Mesodermal cell (in vitro differentiated cells): ENCODE measurements around the gene PTX3.

Experiments
- H3K27ac ChIP-seq: 2 replicates; pipeline ENCODE4 v1.7.0; 2013; ENCODE audit warnings: mild to moderate bottlenecking, low read depth, low read length, moderate library complexity; ENCODE audit not compliant: severe bottlenecking
- H3K36me3 ChIP-seq: 2 replicates; pipeline ENCODE4 v1.7.1; 2013; ENCODE audit warnings: mild to moderate bottlenecking, low read length, moderate library complexity; ENCODE audit not compliant: control insufficient read depth, insufficient read depth
- H3K4me1 ChIP-seq: one replicate; pipeline ENCODE4 v1.7.1; 2013; ENCODE audit warnings: mild to moderate bottlenecking, low read length; ENCODE audit not compliant: insufficient read depth, control insufficient read depth, poor library complexity, severe bottlenecking
- H3K4me3 ChIP-seq: 2 replicates; pipeline ENCODE4 v1.7.0; 2013; ENCODE audit warnings: low read length, control low read depth, mild to moderate bottlenecking; ENCODE audit not compliant: insufficient read depth, poor library complexity, severe bottlenecking; ENCODE audit errors: extremely low read depth
- H3K9me3 ChIP-seq: 2 replicates; pipeline ENCODE4 v1.7.1; 2013; ENCODE audit warnings: mild to moderate bottlenecking, low read length, moderate library complexity; ENCODE audit not compliant: control insufficient read depth
- WGBS, 2 experiments: methylation state at CpG; one replicate each; pipeline ENCODE4 v1.1.5; 2013; ENCODE audit warnings: missing lambda C conversion rate in 2 of 2; ENCODE audit not compliant: insufficient coverage in 2 of 2; 5-methylcytosine and 5-hydroxymethylcytosine counted together

Gene PTX3

DNA sequence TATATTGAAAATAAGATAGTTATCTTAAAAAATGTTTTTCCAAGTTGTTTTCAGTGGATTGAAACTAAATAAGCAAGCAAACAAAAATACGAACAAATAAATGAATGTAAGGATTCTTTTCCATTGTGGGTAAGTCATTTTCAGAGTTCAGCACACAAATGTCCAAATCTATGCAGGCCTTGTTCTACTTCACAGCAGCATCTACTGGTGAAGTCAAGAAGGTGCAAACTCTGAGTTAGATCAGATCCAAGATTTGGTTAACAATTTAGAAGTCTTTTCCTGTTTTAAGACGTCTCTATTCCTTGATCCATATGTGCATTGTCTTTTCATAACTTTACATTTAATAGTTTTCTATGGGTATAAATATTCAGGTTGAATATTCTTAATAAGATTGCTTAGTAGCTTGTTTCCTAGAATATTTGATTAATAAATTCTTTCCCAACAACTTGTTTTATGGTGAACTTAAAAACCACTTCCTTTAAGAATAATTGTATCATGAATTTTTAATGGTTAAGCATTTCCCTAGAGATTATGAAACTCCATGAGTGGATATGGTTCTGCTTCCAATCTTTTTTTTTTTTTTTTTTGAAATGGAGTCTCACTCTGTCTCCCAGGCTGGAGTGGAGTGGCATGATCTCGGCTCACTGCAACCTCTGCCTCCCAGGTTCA is 10.5 kb downstream of the PTX3 start:
- Histone ChIP-seq H3K36me3 (no peaks in the 10 kb centered on the region), H3K27ac (no peak overlapping the region), H3K9me3 (no peaks in the 10 kb centered on the region), H3K4me3 (no peak overlapping the region), H3K4me1 (no peaks in the 10 kb centered on the region)
- WGBS, 2 experiments, result no CpG with 5 or more reads among the region's 3 CpGs

DNA sequence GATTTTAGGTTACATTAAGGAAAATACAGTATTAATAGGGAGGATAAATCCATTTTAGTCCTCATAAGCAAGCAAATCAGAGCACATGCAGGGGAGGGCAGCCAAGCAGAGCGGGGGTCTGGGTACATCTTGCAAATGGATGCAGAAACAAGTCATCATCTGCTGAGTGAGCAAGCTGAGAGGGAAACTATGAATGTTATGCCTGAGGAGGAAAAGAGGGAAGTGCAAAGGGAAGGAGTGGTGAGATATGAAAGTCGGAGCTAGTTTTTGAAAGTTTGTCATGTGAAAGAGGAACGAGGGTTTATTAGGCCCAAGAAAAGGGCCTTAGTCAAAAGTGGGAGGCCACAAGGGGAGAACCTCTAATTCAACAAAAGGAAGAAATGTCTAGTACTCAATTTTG is 15.4 kb downstream of the PTX3 start:
- no peaks in the 10 kb centered on the region for H3K9me3 ChIP-seq
- WGBS, 2 experiments, result 83 to 97% methylated on average over 3 of the region's 3 CpGs
- H3K4me3 ChIP-seq, result no peak overlapping the region
- no peak overlapping the region for H3K27ac ChIP-seq
- H3K4me1 ChIP-seq, result no peaks in the 10 kb centered on the region
- H3K36me3 ChIP-seq, result no peaks in the 10 kb centered on the region

DNA sequence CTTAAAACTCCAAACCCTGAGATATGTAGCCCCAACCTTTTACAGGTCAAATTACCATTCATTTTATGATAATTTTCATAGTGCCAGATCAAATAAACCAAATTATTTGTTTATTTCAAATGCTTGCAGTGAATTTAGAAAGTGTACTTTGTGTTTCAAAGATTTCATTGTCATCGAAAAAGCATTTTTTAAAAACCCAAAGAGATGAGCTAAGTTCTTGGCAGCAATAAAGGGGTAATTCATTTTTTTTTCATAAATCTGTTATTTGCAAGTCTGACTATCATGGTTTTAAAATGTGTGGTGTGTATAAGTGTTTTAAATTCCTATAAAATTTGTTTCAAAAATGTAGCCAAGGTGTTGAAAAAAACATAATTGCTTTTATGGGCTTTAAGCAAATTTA is 17.2 kb downstream of the PTX3 start:
- 86% methylated on average over 1 of the region's 1 CpG; no CpG with 5 or more reads in 1 of the 2 experiments for WGBS, 2 experiments
- H3K4me1 ChIP-seq, result no peaks in the 10 kb centered on the region
- H3K27ac ChIP-seq, result no peak overlapping the region
- H3K9me3 ChIP-seq, result no peaks in the 10 kb centered on the region
- H3K4me3 ChIP-seq, result no peak overlapping the region
- no peaks in the 10 kb centered on the region for H3K36me3 ChIP-seq

DNA sequence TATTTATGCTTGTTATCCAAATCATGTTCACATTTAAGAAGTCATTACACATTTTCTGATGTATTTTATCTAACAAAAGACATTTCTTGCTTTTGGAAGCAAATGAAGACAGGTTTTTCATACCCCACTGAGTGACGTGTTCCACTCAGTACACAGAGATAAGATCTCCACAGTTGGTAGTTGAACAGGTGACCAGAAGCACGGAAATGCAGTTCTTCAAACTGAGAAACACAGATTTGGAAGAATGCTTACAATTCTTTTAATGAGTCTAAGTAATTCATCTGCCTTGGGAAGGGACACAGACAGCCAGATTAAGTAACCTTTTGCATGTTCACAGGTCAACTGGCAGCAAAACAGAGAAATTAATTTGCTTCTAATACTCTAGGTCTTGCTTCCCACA is 23.1 kb downstream of the PTX3 start:
- no peak overlapping the region for H3K4me3 ChIP-seq
- 80 to 89% methylated on average over 1 to 2 of the region's 2 CpGs for WGBS, 2 experiments
- H3K36me3 ChIP-seq, result no peaks in the 10 kb centered on the region
- H3K27ac ChIP-seq, result no peak overlapping the region
- H3K4me1 ChIP-seq, result no peaks in the 10 kb centered on the region
- H3K9me3 ChIP-seq, result no peaks in the 10 kb centered on the region

DNA sequence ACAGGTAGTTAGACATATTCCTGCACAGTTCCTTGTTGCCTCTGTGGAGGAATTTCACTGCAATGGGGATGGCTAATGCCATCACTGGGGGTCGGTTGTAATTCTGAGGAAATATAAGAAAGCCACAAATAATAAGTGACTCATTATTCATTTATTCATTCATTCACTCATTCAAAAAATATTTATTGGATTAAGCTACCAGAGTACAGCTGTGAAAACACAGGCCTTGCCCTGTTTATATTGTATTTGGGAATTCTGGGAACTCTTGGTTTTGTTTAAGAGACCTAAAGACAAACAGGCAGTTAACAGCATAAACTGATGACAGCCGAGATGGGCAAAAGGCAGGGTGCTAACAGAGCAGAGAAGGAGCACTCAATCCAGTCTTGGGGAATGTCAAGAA is 23.6 kb downstream of the PTX3 start:
- Histone ChIP-seq H3K4me3 (no peak overlapping the region), H3K27ac (no peak overlapping the region), H3K36me3 (no peaks in the 10 kb centered on the region), H3K9me3 (no peaks in the 10 kb centered on the region), H3K4me1 (no peaks in the 10 kb centered on the region)
- WGBS, 2 experiments, result 86 to 88% methylated on average over 1 of the region's 2 CpGs

DNA sequence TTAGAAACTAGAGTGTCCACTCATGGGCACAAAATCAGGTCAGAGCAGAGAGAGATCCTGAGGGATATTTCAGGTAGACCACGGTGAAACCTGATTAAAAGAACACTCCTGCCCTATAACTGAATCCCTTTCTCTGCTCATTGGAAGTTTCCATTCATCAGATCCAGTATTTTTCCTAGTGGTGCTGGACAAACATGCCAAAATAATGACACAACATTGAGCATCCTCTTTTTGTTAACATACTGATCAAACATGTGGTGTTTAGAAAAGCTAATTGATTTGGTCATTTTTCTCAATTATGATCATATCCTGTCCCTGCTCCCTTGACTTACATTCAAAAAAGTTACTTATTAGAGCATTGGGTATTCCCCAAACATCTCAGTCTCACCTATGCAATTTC is 27.2 kb downstream of the PTX3 start:
- Histone ChIP-seq H3K27ac (no peak overlapping the region), H3K4me1 (no peaks in the 10 kb centered on the region), H3K36me3 (no peaks in the 10 kb centered on the region), H3K4me3 (no peak overlapping the region), H3K9me3 (no peaks in the 10 kb centered on the region)
- WGBS, 2 experiments, result 80 to 100% methylated on average over 1 of the region's 1 CpG

DNA sequence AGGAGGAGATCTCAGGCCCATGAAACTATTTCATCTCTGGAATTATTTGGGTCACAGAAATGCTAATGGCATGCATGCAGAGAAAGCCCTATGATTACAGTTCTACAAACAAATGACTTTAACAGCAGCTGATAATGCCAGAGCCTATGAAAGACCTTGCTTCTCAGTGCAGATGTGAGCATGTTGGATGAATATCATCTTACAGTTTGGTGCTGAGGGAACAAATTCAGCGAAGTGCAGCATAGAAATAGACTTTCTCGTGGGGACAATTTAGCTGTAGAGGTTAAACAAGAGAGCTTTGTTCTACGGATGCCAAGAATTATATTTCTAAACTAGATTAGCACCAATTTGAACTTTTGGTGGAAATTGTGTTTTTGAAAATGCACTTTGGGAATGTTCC is 27.7 kb downstream of the PTX3 start:
- Histone ChIP-seq H3K27ac (no peak overlapping the region), H3K4me1 (no peaks in the 10 kb centered on the region), H3K36me3 (no peaks in the 10 kb centered on the region), H3K4me3 (no peak overlapping the region), H3K9me3 (no peaks in the 10 kb centered on the region)
- 94% methylated on average over 3 of the region's 3 CpGs; no CpG with 5 or more reads in 1 of the 2 experiments for WGBS, 2 experiments

DNA sequence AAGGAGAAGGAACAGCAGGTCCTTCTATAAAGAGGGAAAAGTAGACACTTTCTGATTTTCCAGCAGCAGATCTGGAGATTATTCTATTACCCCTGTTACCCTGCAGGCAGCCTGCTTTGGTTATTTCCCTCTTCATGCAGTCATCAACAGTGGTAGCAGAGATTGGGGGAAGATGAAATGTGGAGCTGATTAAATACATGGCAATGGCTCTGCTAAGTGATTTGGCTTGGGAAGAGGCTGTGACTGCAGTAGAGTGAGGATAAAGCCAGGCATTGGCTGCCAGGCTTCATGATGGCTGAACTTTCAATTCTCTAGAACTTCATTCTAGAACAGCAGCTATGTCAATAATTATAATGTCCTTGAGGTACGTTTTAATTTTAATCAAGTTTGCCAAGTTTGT is 29.1 kb downstream of the PTX3 start:
- no CpG with 5 or more reads among the region's 1 CpG for WGBS, 2 experiments
- Histone ChIP-seq H3K4me1 (no peaks in the 10 kb centered on the region), H3K27ac (no peak overlapping the region), H3K36me3 (no peaks in the 10 kb centered on the region), H3K4me3 (no peak overlapping the region), H3K9me3 (no peaks in the 10 kb centered on the region)

DNA sequence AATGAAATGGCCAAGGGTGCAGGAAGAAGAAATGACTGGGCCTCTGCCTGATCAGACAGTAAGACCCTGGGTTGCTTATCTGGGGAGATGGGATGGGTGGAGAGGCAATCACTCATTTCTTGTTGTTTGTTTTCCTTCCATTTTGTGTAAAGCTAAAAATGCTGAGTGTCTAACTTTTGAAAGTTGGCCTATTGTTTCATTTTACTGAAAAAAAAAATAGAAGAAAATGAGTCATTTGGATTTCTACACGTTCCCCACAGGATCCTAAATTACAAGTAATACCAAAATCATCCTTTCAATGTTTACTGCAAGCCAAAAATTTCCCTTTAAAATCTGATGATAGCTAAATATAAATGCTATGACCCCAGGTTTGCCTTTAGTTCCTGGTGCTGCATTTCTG is 30.6 kb downstream of the PTX3 start:
- Histone ChIP-seq H3K9me3 (no peaks in the 10 kb centered on the region), H3K27ac (no peak overlapping the region), H3K36me3 (no peaks in the 10 kb centered on the region), H3K4me1 (no peaks in the 10 kb centered on the region), H3K4me3 (no peak overlapping the region)
- no CpG with 5 or more reads among the region's 1 CpG for WGBS, 2 experiments

DNA sequence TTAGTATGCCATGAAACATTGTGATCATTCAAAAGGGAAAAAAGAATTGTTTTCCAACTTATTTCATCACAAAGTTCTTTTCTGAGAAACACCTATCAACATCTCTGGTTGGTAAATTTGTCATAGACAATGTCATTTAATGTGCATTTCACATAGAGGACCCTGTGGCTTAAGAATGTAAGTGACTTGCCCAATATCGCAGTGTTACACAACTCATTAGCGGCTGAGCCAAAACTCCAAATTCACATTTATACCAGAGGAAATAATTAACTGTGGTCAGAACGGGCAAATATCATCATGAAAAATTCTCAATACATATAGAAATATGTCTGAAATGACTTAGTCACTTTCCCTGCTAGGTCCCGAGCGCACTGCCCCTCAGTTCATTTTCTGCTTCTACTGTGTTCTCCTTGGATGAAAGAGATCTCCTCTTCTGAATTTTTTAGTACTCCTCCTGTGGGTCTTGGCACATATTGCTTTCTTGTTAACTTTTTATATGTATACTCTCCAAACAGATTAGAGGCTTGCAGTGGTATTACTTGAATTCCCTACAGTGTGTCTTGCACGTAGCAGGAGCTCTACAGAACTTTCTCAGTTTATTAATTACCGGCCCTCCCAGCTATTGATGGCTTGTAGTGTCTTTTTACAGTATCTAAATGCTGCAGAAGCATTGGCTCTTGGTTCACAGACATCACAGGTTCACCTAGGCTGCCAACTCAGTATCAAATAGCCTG is 33.1 kb downstream of the PTX3 start:
- no peaks in the 10 kb centered on the region for H3K4me1 ChIP-seq
- no peak overlapping the region for H3K4me3 ChIP-seq
- 92% methylated on average over 3 of the region's 7 CpGs; no CpG with 5 or more reads in 1 of the 2 experiments for WGBS, 2 experiments
- no peaks in the 10 kb centered on the region for H3K9me3 ChIP-seq
- H3K36me3 ChIP-seq, result no peaks in the 10 kb centered on the region
- H3K27ac ChIP-seq, result no peak overlapping the region

DNA sequence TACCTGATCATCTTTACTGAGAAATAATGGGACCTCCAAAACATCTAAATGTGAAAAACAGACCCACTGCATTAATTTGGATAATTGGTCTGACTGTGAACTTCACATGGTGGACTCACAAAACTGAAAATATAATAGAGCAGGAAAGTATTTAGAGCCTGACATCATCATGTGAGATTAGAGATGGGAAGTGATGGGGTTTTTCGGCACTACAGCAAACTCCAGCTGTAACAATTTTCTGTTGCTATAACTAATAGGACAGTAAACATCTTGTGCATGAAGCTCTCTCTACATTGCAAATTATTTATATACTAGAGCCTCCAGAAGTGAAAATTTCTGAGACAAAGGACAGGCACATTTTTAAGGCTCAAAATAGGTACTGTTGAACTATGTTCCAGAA is 34.4 kb downstream of the PTX3 start:
- no peak overlapping the region for H3K27ac ChIP-seq
- H3K4me3 ChIP-seq, result no peak overlapping the region
- no peaks in the 10 kb centered on the region for H3K36me3 ChIP-seq
- no CpG with 5 or more reads among the region's 1 CpG for WGBS, 2 experiments
- no peaks in the 10 kb centered on the region for H3K4me1 ChIP-seq
- no peaks in the 10 kb centered on the region for H3K9me3 ChIP-seq
